ENCODE data around the gene MTAP. TPM values are rescaled to one million over a fixed set of nuclear protein-coding genes. Genes with fewer than 3 reads are reported as not detected.

The MTAP gene
- total RNA-seq, 1 experiment from 2014 or later, result 102 TPM

DNA sequence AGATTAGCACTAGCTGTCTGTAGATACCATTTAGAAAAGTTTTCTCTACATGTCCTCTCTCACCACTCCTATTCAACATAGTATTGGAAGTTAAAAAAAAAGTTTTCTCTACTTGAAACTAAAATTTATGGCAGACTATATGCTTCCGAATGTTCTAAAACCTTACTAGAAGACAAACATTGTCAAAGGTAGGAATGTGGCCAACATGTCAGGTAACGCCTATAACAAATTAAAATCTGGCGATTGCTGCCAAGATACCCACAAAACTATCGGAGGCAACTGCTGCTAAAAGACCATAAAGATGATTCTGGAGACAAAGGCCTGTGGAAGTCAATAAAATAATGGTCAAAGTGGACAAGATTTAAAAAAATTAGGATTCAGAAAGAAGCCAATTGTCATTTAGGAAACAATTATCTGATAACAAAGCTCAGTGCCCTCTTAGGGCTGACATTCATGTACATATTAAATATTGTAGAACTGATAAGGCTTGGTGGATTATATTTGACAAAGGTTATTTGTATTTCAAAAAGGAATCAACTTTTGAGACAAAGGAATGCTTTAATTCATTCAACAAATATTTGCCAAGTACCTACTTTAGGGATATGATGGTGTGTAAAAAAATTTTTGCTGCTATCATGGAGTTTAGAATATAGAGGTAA lies 139.0 kb downstream of the MTAP start:
- H3K56ac ChIP-seq (ENCODE audit: insufficient read length, low read depth, low read length), result no peak overlapping the region
- H3K14ac ChIP-seq (ENCODE audit: insufficient read depth, low read length), result no peak overlapping the region
- H2BK120ac ChIP-seq (ENCODE audit: low read depth, low read length, poor library complexity, severe bottlenecking), result no peak overlapping the region
- H3K23me2 ChIP-seq (ENCODE audit: insufficient read length, low read depth, low read length, poor library complexity, severe bottlenecking), result no peaks in the 10 kb centered on the region
- H3K36me3 Mint-ChIP-seq (ENCODE audit: insufficient read depth in 1 of 3, low read depth in 3 of 3), result peaks cover 0 to 4% (median 3%) of the 10 kb centered on the region in 3 experiments; a peak in 3 of 7 replicates
- H4K91ac ChIP-seq (ENCODE audit: insufficient read length, low read depth, low read length), result no peak overlapping the region
- no peak overlapping the region for H3K27ac Mint-ChIP-seq
- H4K8ac ChIP-seq (replicated peaks; ENCODE audit: insufficient read length, low read depth, low read length), result no peak overlapping the region
- H4K5ac ChIP-seq (ENCODE audit: insufficient read length, low read depth, low read length), result no peak overlapping the region
- H3K4ac ChIP-seq (ENCODE audit: low read depth, low read length), result no peak overlapping the region
- no peak for DNase-seq
- no peaks in the 10 kb centered on the region for H3K79me2 ChIP-seq (ENCODE audit: insufficient read depth, low read length)
- no peak overlapping the region for H3K4me3 Mint-ChIP-seq
- no CpG with 5 or more reads among the region's 4 CpGs for WGBS (ENCODE audit: extremely low coverage, insufficient read length, low lambda C conversion rate)
- H3K23ac ChIP-seq (ENCODE audit: insufficient read length, low read depth, low read length), result no peak overlapping the region
- H3K4me1 ChIP-seq (ENCODE audit: insufficient read depth, low read length), result no peaks in the 10 kb centered on the region
- TF ChIP-seq, protein P1, sequence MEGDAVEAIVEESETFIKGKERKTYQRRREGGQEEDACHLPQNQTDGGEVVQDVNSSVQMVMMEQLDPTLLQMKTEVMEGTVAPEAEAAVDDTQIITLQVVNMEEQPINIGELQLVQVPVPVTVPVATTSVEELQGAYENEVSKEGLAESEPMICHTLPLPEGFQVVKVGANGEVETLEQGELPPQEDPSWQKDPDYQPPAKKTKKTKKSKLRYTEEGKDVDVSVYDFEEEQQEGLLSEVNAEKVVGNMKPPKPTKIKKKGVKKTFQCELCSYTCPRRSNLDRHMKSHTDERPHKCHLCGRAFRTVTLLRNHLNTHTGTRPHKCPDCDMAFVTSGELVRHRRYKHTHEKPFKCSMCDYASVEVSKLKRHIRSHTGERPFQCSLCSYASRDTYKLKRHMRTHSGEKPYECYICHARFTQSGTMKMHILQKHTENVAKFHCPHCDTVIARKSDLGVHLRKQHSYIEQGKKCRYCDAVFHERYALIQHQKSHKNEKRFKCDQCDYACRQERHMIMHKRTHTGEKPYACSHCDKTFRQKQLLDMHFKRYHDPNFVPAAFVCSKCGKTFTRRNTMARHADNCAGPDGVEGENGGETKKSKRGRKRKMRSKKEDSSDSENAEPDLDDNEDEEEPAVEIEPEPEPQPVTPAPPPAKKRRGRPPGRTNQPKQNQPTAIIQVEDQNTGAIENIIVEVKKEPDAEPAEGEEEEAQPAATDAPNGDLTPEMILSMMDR (conservative IDR thresholded peaks at IDR 0.05), result no peak
- H3K18ac ChIP-seq (ENCODE audit: insufficient read length, low read depth, low read length), result no peak overlapping the region
- H2AFZ ChIP-seq (ENCODE audit: low read length), result no peak overlapping the region
- no peak overlapping the region for H2BK15ac ChIP-seq (ENCODE audit: low read depth, low read length)
- no peaks in the 10 kb centered on the region for H4K20me1 ChIP-seq (ENCODE audit: control insufficient read depth, insufficient read depth, insufficient read length)
- H2BK5ac ChIP-seq (ENCODE audit: insufficient read length, low read length), result no peak overlapping the region
- H2AK5ac ChIP-seq (ENCODE audit: insufficient read length, low read length), result no peak overlapping the region
- no peak overlapping the region for H3T11ph ChIP-seq (ENCODE audit: low read length)
- no peaks in the 10 kb centered on the region for H3K79me1 ChIP-seq (ENCODE audit: insufficient read depth, low read depth, low read length, poor library complexity, severe bottlenecking)
- H3K27me3 Mint-ChIP-seq (ENCODE audit: low read depth), result peaks cover 3% of the 10 kb centered on the region
- no peaks in the 10 kb centered on the region for H3K9me3 ChIP-seq (ENCODE audit: control insufficient read depth, low read depth, low read length)
- H2BK12ac ChIP-seq (ENCODE audit: insufficient read length, low read depth, low read length), result no peak overlapping the region
- H3K4me2 ChIP-seq (ENCODE audit: insufficient read depth, insufficient read length, low read length), result no peak overlapping the region
- no peaks in the 10 kb centered on the region for H3K4me1 Mint-ChIP-seq
- H3K27ac ChIP-seq (ENCODE audit: insufficient read length, low read depth, low read length), result no peak overlapping the region
- peaks cover 2 to 3% of the 10 kb centered on the region in 2 experiments; a peak in 2 of 5 replicates for H3K9me3 Mint-ChIP-seq
- no peak overlapping the region for H3K9ac ChIP-seq (ENCODE audit: extremely low read depth, insufficient read length, low read length)
- no peaks in the 10 kb centered on the region for H3K27me3 ChIP-seq (ENCODE audit: insufficient read depth, low read length)
- no peak overlapping the region for H2BK20ac ChIP-seq (ENCODE audit: low read depth, low read length, poor library complexity, severe bottlenecking)

All from H9 (cell line).